Measurements from ENCODE around the gene IMPDH2. TPM values are rescaled to one million over a fixed set of nuclear protein-coding genes. Genes with fewer than 3 reads are reported as not detected.

The IMPDH2 gene
- total and polyA plus RNA-seq, 2 of the 8 experiments (the other 6 are each of a cell fraction or from before 2014, with no cell fraction given) = 374 to 409 TPM

- peaks cover 2 to 17% (median 8%) of the 10 kb centered on the region in 4 experiments; a peak in 6 of 7 replicates for H3K4me1 ChIP-seq (replicated peaks in 1 of 4; ENCODE audit: control insufficient read depth in 3 of 4, insufficient read depth in 4 of 4, low read length in 3 of 4)
- no peak overlapping the region for H2AFZ ChIP-seq (ENCODE audit: low read length)
- no peak overlapping the region for H3K4me3 ChIP-seq (ENCODE audit: extremely low read depth in 1 of 4, insufficient read depth in 2 of 4, low read depth in 3 of 4, low read length in 4 of 4)
- no peak for FAIRE-seq
- no peak overlapping the region for H3K18ac ChIP-seq (ENCODE audit: extremely low read depth, low read length)
- peaks cover 0 to 3% (median 0%) of the 10 kb centered on the region in 4 experiments; a peak in 2 of 8 replicates for H3K36me3 ChIP-seq (ENCODE audit: control insufficient read depth in 2 of 4, insufficient read depth in 4 of 4, low read length in 3 of 4)
- H3K27ac ChIP-seq (ENCODE audit: low read depth, low read length) = no peak overlapping the region
- no peak overlapping the region for H3K23ac ChIP-seq (ENCODE audit: insufficient read length)
- H3K14ac ChIP-seq (ENCODE audit: insufficient read length) = no peak overlapping the region
- H4K5ac ChIP-seq (ENCODE audit: insufficient read length, low read depth, low read length) = no peak overlapping the region
- H3K4me2 ChIP-seq (ENCODE audit: insufficient read depth in 1 of 2, low read depth in 2 of 2, low read length in 2 of 2) = no peak overlapping the region
- H2BK15ac ChIP-seq (ENCODE audit: low read length) = no peak overlapping the region
- ChIA-PET POLR2A (ENCODE audit: partially characterized antibody) (interaction anchor here (0.6 to 38.8 kb wide), 6 partner anchors 6 to 123 kb away, joined by 3 to 1518 read pairs (median 4); partner anchors contain the start of genes DALRD3, IMPDH2, NDUFAF3 and P4HTM), CTCF (ENCODE audit: partially characterized antibody) (interaction anchor here (0.9 to 19.9 kb wide), 6 partner anchors 8 to 260 kb away, joined by 3 to 467 read pairs (median 4); partner anchors contain the start of genes DALRD3, NDUFAF3, PRKAR2A and WDR6)
- H3K79me2 ChIP-seq (ENCODE audit: control insufficient read depth in 1 of 2, insufficient read depth in 2 of 2, low read length in 2 of 2) = peaks cover 0 to 6% of the 10 kb centered on the region in 2 experiments; a peak in 2 of 4 replicates
- no peak overlapping the region for H3K9ac ChIP-seq (replicated peaks in 1 of 4; ENCODE audit: extremely low read depth in 1 of 4, low read depth in 3 of 4, low read length in 3 of 4)
- peaks cover 3% of the 10 kb centered on the region for H3K79me1 ChIP-seq (ENCODE audit: low read depth, low read length)
- no peak overlapping the region for H3K56ac ChIP-seq (replicated peaks; ENCODE audit: insufficient read length, low read depth, low read length)
- no peaks in the 10 kb centered on the region for H3K23me2 ChIP-seq (ENCODE audit: low read depth, low read length)
- H3K9me3 ChIP-seq (ENCODE audit: insufficient read depth in 2 of 2, low read depth in 1 of 2, low read length in 1 of 2) = no peaks in the 10 kb centered on the region
- DNase-seq (ENCODE audit: low read depth in 1 of 2, low spot score in 2 of 2) = no peak
- no peak overlapping the region for H2BK12ac ChIP-seq (ENCODE audit: low read depth, low read length)
- no peak overlapping the region for H2BK120ac ChIP-seq (replicated peaks; ENCODE audit: low read depth, low read length)
- no peak overlapping the region for H4K8ac ChIP-seq (ENCODE audit: extremely low read depth, insufficient read depth, low read length)
- WGBS, 2 experiments (ENCODE audit: extremely low coverage in 1 of 2, insufficient coverage in 1 of 2, insufficient read length in 1 of 2, insufficient replicate concordance in 2 of 2, low coverage in 1 of 2, low lambda C conversion rate in 2 of 2, missing lambda C conversion rate in 1 of 2) = 85% methylated on average over 8 of the region's 8 CpGs; no CpG with 5 or more reads in 1 of the 2 experiments
- H4K91ac ChIP-seq (replicated peaks; ENCODE audit: insufficient read length, low read length) = no peak overlapping the region
- H3K27me3 ChIP-seq (replicated peaks in 1 of 4; ENCODE audit: control insufficient read depth in 3 of 4, extremely low read depth in 1 of 4, insufficient read depth in 3 of 4, low read length in 3 of 4) = no peaks in the 10 kb centered on the region
- peaks cover 0 to 4% of the 10 kb centered on the region in 2 experiments for H4K20me1 ChIP-seq (replicated peaks in 1 of 2; ENCODE audit: control insufficient read depth in 1 of 2, insufficient read depth in 2 of 2, low read length in 2 of 2)
- H2AK5ac ChIP-seq (ENCODE audit: low read depth, low read length) = no peak overlapping the region
- no peak overlapping the region for H2BK20ac ChIP-seq (ENCODE audit: low read length)
- no peak overlapping the region for H2BK5ac ChIP-seq (ENCODE audit: low read depth, low read length)
- H3K4ac ChIP-seq (replicated peaks; ENCODE audit: insufficient read length, low read depth, low read length) = no peak overlapping the region
- TF ChIP-seq KDM4A (IDR thresholded peaks at IDR 0.05; ENCODE audit: low read depth, low read length, severe bottlenecking) (no peak), POLR2A (IDR thresholded peaks at IDR 0.05; ENCODE audit: control extremely low read depth in 1 of 2, low read depth in 2 of 2, low read length in 2 of 2) (no peak), GTF2F1 (IDR thresholded peaks at IDR 0.05; ENCODE audit: borderline replicate concordance, low read depth, low read length) (no peak), SIRT6 (IDR thresholded peaks at IDR 0.05; ENCODE audit: low read length) (no peak), CTCF (IDR thresholded peaks at IDR 0.05; ENCODE audit: control extremely low read depth in 1 of 3, insufficient read depth in 1 of 3, low read depth in 1 of 3, low read length in 3 of 3) (no peak), SIX5 (IDR thresholded peaks at IDR 0.05; ENCODE audit: low read depth, low read length) (no peak)
These were observed 32.6 kb downstream of the IMPDH2 start for GRCh38 chr3:48996640-48997039.

All from H1 (cell line).